Stimulated activated CD4-positive, alpha-beta T cell treated with anti-CD3 and anti-CD28 coated beads, TNF-alpha, amount 100 ng/mL, for 4 hours (primary cell): Measurements from ENCODE around the gene CNBD2.
"Not testable (repeated sequence)": the region's sequence is repeated elsewhere in the genome, so short reads cannot be mapped to it uniquely, and the experiment has no call there.

ENCODE experiments used
- DNase-seq, 3 experiments: peaks; one replicate each; pipeline ENCODE4 v3.0.0-alpha.2; 2020; ENCODE audit warnings: low read depth in 3 of 3

The CNBD2 gene

DNA sequence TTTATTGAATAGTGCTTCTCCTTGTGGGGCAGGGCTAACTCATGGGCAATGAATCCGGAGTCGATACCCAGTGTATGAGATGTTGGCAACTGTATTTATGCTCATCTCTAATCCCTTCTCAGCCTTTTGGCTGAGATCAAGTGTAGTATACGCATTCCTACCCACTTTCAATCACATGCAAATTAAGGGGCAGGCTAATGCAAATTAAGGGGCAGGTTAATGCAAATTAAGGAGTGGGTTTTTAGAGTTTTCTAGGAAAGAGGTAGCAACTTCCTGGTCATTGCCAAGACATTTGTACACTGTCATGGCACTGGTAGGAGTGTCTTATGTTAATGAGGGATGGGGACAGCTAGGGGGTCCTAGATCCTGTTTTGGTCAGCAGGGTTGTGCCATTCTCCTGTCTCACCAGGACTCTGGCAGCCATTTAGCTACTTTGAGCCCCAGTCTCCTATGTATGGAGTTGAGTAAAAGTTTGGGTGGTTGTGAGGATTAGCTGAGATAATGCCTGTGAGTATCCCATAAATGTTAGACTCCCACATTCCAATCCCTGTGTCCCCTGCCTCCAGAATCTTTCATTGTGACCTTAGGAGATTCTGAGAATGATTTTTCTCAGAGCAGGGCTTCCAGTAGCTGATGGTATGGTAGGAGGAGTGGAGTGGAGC lies at the start of gene CNBD2:
Gene CNBD2, plus strand, starts transcription at position 612 of the 662 bp plus-strand sequence. CDS start 173 bp downstream, outside the sequence.
- no peak for DNase-seq

DNA sequence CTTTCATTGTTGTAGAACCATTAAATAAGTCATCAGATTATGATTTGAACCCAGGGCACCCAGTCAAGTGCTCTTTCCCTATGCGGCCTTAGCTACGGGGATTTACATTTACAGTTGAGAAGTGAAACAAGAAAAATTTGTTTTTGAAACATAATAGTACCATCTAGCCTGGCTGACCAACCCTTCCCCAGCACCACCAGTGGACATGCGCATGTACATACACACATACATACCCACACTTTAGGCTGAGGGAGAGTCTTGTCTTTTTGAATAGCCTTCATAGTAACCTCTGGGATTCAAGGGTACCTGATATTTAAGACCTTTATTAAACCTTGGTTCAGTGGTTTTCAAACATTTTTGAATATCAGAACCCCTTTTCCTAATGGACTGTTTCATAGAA lies 47.9 kb upstream of the CNBD2 start:
- no peak for DNase-seq

DNA sequence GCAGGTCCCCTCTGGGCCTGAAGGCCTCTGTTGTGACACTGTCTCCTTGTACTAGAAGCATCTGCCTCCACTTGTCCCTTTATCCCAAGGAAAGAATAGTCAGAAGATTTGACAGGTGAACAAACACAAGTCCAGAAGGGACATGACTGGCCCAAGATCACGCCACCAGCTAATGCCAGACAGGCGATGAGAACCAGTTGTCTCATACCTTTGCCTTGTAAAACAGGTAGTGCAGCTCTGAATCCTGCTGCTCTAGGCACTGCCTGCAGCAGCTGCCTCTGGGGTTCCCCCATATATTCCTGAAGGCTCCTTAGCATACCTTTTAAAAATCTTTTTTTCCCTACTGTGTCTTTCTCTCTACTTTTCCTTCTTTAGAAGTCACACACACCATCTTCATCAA lies 39.1 kb upstream of the CNBD2 start:
- DNase-seq: no peak

DNA sequence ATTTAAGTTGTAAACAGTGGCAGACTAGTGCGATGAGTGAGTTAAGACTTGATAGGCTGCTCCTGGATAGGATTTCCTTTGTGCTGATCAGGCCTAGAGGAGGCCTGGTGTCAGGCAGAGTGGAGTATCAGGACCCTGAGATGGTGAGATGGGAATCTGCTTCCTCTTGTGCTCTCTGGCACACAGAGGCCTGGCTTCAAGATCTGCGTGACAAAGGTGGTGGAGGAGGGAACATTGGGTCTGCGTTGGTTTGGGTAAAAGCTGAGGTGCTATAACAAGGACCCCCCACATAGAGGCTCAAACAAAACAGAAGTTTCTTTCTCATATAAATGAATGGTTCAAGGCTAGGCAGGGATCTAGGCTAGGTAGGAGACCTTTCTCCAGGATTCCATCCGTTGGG lies 34.3 kb upstream of the CNBD2 start:
- no peak for DNase-seq

DNA sequence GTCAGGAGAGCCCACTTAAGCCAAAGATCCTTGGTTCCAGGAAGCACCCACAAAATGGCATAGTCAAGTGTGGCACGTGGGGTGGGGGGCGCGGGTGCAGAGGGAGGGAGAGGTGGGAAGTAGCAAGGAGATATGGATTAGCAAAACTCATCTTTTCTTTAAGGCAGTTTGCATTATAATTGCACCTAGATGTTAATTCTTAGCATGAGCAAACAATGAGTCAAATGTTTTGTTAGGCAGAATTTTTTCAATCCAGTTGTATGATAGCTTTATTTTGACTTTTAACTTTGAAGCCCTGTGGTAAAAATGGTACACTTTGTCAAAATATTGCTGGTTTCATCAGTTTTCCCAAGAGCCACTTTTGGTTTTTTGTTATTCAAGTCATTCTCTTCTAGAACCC lies 29.1 kb upstream of the CNBD2 start:
- no peak for DNase-seq

DNA sequence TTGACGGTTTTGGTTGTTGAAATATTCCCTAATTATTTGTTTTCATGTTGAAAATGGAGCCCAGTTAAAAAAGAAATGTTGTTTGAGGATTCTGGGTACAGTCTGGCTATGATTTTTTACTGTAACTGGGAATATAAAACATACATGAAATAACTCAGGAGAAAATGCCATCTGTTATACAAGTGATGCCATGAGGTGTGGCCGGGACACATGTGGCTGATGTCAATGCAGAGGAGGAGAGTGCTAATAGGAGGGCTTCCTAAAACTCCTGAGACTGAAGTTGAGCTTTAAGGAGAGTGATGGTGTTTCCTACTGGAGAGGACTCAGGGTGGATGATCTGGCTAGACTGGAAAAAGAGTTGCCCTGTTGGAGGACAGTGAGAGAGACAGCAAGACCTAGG lies 26.8 kb upstream of the CNBD2 start:
- no peak for DNase-seq

DNA sequence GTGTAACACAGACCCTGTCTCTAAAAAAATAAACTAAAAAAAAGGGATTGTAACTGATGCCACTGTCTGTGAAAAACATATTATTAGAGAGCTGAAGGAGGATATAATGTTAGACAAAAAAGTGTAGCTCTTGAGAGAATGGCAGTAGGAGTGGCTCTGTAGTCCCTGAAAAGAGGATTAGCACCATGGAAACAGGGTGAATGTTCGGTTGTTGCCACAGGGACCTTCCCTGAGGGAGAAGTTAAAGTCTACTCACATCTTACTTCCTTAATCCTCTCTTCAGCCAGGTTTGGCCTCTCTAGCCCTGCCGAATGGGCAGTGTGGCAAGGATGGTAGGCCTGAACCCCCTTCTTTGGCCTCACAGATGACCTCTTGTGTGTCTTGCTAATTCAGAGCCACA lies 26.1 kb upstream of the CNBD2 start:
- DNase-seq: no peak

DNA sequence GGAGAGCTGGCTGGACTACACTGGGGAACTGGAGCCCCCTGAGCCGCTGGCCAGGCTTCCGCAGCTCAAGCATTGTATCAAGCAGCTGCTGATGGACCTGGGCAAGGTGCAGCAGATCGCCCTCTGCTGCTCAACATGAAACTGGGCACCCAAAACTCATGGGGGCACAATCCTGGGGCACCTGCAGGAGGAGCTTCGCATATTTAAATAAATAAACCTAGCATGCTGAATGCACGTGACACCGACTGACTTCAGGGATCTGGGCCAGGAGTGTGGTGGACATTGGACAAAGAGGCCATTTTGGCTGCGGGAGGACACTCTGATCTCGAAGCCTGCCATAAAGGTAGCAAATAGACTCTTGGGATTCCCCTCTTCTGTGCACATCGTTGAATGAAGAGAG lies 20.9 kb upstream of the CNBD2 start:
- DNase-seq: no peak

DNA sequence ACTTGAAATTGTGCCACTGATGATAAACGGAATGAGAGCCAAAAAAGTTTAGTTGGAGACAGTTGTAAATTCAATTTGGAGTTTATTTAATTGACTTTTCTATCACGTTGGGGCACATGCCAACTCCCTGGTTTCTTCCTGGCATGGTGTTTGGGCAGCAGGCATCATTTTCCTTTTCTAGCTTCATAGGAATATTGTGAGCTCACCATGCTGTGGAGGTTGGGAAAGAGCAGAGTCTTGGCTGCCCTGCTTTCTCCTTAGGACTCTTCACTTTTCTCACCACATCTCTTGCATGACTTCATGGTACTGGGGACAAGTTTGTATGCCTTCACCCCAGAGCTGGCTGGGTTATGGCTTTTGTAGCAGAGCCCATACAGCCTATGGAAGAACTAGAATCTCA lies 20.5 kb upstream of the CNBD2 start:
- DNase-seq: no peak

DNA sequence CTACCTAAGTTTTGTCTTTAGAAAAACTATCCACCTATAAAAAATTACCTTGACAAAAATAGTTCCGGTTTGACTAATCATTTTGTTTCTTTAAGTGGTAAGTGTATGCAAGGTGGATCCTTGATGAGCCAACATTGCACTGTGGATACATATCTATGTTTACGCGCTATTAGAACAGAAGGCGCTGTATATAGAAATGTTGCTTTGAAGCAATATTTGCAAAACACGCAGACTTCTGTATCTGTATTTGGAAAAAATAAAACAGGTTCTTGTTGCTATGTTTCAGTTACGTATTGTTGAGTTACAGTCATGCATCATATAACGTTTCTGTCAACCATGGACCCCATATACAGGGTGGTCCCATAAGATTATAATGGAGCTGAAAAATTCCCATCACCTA lies 18.3 kb upstream of the CNBD2 start:
- DNase-seq: no peak

DNA sequence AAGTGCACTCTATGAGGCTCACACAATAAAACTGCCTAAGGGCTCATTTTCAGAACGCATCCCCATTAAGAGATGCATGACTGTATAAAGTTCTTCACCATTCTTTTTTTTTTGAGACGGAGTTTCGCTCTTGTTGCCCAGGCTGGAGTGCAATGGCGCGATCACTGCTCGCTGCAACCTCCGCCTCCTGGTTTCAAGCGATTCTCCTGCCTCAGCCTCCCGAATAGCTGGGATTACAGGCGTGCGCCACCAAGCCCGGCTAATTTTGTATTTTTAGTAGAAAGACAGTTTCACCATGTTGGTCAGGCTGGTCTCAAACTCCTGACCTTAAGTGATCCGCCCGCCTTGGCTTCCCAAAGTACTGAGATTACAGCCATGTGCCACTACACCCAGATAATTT lies 16.3 kb upstream of the CNBD2 start:
- DNase-seq: not testable (repeated sequence)

DNA sequence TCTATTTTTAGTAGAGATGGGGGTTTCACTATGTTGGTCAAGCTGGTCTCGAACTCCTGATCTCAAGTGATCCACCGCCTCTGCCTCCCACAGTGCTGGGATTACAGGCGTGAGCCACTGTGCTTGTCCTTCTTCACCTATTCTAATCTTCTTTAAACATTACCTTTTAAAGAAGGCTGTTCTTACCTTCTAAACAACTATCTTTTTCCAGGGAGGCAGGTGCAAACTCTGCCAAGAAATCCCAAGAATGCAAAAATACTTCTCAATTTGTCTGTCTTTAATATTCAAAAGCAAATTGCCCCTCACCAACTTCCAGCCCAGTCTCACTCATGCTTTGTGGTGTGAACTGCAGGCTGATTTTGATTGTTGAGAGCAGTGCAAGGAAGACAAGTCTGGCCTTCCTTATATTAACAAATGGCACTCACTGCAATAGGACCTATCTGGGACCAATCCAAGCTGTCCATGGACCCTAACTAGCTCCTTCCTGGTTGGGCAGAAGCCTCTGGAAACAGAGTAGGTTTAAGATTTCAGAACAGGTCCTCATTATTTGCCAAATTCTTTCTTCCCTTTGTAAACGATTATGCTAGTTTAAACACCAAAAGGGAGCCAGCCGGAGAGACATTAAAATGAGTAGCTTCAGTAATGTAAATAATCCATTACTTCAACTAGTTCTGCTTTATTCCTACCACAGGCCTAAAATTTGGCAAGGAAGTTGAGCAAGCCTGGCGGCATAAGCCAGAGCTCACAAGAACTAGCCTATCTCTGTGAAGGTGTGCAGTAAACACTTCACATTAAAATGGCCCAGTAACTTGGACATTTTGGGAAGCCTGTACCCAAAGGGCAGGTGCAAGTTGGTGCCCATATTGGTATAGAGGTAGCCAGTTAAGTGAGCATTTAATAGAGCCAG lies 15.7 kb upstream of the CNBD2 start:
- DNase-seq: no peak

DNA sequence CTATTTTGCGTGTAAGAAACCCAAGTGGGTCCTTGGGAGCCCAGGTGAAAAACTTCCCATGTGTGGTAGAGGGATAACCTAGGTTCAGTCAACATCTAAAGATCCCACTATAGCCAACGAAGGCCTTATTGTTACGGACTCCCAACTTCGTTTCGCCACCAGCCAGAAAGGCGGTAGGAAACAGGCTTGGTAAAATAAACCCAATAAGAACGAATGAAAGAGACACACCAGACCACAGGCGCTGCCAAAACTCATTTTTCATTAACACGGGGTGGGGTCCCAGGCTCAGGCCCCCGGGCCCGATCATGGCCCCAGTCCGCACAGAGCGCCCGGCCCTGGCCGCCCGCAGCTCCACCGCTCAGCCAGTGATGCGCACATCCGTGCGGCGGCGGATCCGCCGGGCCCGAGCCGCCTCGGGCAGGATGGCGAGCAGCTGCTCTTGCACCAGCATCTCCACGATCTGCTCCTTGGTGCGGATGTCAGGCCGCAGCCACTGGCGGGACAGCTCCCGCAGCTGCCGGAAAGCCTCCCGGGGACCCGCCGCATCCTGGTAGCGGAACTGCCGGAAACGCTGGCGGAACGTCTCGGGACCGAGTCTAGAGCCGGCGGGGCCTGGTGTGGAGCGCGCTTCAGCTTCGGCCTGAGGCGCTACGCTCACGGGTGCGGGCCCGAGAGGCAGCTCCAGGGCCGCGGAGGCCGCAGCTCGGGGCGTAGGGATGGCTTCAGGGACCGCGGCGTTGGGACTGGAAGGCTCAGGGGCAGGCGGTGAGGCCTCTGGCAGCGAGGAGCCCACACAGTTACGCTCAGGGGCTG lies 14.8 kb upstream of the CNBD2 start:
- DNase-seq: peak; percentile 35 to 45 (median 36)

DNA sequence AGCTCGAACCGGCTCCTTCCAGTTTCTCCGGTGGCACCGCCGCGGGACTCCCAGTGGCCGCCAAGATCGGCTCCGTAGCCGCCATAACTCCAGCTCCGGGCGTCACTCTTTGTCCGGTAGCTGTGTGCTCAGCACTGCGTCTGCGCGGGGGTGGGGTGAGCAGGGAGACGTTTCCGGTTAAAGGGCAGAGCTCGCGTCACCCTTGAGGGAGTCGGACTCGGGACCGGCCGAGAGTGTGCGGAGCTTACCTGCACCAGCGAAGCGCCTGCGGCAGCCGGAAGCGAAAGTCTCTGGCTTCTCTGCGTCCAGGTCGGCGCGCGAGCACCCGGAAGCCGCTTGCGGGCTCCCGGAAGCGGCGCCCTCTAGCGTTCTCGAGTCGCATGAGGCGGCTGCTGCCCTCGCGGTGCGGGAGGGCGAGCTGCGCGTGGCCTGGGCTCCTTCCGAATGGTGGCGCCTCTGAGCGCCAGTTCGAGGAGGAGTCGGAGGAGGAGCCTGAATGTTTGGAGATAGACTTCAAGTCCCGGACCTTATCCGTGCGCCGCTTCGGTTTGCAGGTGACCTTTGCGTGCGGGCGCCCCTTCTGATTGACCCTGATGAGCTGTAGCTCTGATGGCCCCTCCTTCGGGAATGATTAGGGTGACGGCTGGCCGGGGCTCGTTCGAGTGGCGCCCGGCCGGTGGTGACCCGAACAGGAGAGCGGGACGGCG lies 14.0 kb upstream of the CNBD2 start, which contains the start of gene SCAND1:
Gene SCAND1, minus strand, starts transcription at position 303 of the 707 bp plus-strand sequence. Its CDS starts 218 bp downstream, at position 85.
- DNase-seq: peak; percentile 88 to 93 (median 92)

DNA sequence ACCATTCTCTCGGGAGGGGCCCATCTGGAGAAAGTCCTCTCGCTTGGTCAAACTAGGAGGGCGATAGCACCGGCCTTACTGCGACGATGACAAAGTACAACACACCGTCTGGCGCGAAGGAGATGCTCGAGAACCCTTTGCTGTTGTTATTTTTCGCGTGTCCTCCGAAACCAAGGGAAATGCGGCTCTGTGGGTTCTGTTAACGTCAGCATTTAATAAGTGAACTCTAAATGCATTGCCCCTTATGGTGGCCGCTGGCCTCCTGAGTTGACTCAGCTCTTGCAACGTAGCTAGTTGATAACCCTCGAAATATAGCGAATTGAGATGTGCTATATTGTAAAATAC lies 13.5 kb upstream of the CNBD2 start:
- peak in 1 of 3 experiments; percentile 9 for DNase-seq

DNA sequence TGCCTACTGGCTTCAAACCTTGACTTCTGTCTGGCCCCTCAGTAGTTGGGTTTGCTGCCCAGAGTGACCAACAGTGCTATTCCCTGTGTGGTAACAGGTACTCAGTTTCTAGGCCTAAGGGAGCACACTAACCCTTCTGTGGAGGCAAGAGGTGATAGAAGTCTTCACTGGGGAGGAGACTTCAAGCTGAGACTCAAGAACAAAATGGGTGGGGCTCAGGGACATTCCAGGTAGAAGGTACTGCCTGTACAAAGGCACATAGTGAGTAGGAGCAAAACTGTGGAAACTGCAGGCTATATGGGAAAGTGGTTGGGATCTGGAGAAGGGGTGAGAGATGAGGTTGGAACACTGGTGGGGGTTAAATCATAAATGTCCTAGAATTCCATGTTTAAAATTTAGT lies 11.8 kb upstream of the CNBD2 start:
- no peak for DNase-seq

DNA sequence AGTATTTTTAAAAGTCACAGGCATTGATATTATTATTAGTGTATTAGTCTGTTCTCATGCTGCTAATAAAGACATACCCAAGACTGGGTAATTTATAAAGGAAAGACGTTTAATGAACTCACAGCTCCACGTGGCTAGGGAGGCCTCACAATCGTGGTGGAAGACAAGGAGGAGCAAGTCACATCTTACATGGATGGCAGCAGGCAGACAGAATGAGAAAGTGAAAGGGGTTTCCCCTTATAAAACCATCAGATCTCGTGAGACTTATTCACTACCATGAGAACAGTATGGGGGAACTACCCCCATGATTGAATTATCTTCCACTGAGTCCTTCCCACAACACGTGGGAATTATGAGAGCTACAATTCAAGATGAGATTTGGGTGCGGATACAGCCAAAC lies 9.1 kb upstream of the CNBD2 start:
- DNase-seq: not testable (repeated sequence)

DNA sequence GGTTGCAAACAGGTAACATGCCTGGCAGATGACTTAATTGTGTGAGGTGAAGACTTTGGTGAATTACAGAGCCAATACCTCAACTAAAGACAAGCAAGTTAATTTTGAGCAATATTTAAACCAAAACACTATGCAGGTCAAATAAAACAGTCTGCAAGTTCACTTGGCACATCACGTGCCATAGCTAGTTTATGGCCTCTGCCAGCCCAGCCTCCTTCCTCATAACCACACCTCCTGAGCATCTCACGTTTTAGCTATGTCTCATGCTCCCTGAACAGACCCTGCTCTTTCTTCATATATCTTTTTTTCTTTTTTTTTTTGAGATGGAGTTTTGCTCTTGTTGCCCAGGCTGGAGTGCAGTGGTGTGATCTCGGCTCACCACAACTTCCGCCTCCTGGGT lies 4.5 kb upstream of the CNBD2 start:
- DNase-seq: no peak

DNA sequence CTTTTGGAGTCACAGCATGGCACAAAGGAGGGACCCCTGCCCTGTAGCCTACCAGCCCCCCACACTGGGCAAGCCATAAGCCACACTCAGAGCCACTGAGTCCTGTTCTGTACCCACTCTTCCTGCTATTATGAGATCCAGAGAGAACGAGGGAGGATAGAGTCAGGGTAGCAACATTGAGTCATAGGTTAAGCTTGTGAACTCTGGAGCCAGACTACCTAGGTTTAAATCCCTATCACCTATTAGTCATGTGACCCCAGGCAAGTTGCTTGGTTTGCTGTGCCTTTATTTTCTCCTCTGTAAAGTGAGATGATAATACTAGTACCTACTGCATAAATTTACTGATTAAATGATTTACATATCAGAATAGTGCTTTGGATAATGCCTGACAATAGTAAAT lies 540 bp downstream of the CNBD2 start:
- DNase-seq: no peak

DNA sequence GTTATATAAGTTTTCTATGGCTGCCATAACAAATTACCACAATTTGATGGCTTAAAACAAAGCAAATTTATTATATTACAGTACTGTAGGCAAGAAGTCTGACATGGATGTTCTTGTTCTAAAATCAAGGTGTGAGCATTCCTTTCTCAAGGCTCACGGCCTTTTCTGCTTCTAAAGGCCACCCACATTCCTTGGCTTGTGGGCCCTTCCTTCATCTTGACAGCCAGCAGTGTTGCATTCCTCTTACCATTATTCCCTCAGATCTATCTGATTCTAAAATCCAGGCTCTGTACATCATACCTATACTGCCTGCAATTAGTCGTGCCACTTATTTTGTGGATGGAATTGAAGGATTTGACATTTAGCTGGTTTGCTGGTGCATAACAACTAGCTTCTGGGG lies 3.6 kb downstream of the CNBD2 start:
- DNase-seq: no peak

DNA sequence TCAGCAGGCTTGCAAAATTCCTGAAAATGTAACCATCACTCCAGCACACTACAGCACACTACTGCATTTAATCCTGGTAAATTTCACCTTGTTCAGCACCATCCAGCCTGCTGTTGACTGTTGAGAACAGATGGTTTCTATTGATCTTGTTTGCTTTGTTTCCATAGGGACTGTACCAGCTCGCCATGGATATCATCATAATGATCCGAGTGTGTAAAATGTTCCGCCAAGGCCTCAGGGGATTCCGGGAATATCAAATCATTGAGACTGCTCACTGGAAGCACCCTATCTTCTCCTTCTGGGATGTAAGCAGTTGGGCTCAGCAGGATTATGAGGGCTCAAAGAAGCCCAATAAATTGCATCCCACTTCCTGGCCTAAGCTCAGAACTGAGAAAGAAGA lies 4.1 kb downstream of the CNBD2 start:
- no peak for DNase-seq

DNA sequence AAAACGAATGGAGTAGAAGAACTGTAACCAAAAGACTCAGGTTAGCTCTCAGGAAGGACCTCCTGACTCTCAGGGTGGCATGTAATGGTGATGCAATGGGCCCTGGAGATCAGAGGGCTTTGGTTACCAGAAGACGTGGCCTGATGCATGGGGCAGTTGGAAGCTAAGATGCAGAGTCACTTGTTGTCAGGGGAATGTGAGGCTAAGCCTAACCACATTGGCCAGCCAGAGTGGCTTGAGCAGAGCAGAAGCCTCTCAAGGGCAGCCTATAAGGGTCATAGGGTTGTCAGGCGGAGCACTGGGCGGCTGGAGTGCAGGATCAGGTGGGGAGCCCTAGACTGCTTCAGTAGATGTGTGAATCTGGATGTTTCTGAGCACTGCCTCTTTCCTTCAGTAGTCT lies 5.9 kb downstream of the CNBD2 start:
- no peak for DNase-seq
